GM21447 (cell line): ENCODE data around the gene NCDN.

Experiments
- ATAC-seq: cut with Tn5 transposase; IDR thresholded peaks from one replicate; pipeline ENCODE4 v1.9.1; 2021; ENCODE audit not compliant: unreplicated experiment

The NCDN gene, protein sequence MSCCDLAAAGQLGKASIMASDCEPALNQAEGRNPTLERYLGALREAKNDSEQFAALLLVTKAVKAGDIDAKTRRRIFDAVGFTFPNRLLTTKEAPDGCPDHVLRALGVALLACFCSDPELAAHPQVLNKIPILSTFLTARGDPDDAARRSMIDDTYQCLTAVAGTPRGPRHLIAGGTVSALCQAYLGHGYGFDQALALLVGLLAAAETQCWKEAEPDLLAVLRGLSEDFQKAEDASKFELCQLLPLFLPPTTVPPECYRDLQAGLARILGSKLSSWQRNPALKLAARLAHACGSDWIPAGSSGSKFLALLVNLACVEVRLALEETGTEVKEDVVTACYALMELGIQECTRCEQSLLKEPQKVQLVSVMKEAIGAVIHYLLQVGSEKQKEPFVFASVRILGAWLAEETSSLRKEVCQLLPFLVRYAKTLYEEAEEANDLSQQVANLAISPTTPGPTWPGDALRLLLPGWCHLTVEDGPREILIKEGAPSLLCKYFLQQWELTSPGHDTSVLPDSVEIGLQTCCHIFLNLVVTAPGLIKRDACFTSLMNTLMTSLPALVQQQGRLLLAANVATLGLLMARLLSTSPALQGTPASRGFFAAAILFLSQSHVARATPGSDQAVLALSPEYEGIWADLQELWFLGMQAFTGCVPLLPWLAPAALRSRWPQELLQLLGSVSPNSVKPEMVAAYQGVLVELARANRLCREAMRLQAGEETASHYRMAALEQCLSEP

GRCh38 chr1:35557611-35558373, at the start of gene NCDN:
Gene NCDN, plus strand, starts transcription at chr1:35557799. Its CDS starts 392 bp downstream, at chr1:35558191.
- ATAC-seq, result peak; percentile 85

- no peak for ATAC-seq
These were observed 49.7 kb upstream of the NCDN start for GRCh38 chr1:35507947-35508346.

- ATAC-seq, result no peak
These were observed 48.0 kb upstream of the NCDN start for GRCh38 chr1:35509558-35509957.

- no peak for ATAC-seq
These were observed 46.3 kb upstream of the NCDN start for GRCh38 chr1:35511305-35511704.

DNA sequence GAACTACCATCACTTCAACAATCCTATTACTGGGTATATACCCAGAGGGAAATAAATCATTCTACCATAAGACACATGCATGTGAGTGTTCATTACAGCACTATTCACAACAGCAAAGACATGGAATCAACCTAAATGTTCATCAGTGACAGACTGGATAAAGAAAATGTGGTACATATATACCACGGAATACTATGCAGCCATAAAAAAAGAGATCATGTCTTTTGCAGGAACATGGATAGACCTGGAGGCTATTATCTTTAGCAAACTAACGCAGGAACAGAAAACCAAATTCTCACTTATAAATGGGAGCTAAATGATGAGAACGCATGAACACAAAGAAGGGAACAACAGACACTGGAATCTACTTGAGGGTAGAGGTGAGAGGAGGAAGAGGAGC, 39.4 kb upstream of the NCDN start:
- ATAC-seq, result no peak

DNA sequence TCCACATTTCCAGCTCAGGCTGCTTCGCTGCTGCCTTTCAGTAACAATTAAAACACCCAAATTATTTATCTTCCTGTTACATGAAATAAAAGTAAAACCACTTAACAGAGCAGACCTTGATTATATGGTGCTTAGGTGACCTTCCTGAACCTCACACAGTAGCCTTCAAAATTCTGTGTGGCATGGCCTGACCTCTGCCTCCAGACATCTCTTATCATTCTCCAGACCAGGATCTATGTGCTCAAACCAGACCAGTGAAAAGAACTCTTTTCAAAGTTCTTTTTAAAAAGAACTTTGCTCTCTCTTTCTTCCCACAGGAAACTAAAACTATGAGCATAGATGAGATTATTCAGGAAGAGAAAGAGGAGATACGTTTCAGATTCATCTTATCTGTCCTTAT, 38.2 kb upstream of the NCDN start:
- ATAC-seq, result no peak

GRCh38 chr1:35524106-35524505, 33.5 kb upstream of the NCDN start:
- no peak for ATAC-seq

- no peak for ATAC-seq
These were observed 27.4 kb upstream of the NCDN start for GRCh38 chr1:35530168-35530567.

- ATAC-seq, result no peak
These were observed 26.7 kb upstream of the NCDN start for GRCh38 chr1:35530946-35531345.

DNA sequence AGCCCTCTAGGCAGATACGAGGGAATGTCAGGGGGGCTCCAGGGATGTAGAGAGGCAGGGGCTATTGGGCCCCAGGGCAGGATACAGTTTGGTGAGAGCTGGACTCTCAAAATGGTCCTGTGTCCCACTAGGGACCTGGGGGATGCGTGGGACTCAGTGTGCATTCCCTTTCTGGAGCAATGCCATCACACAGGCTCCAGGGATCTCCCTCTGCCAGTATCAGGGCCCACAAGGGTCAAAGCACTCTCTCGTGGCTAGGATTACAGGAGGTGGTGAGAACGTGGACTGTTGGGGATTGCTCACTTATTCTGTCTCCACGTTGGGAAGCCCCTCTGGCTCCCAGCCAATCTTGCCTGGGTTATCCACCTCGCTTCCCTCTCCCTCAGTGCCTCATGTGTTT, 26.2 kb upstream of the NCDN start:
- no peak for ATAC-seq

- no peak for ATAC-seq
These were observed 24.9 kb upstream of the NCDN start for GRCh38 chr1:35532497-35533223.

DNA sequence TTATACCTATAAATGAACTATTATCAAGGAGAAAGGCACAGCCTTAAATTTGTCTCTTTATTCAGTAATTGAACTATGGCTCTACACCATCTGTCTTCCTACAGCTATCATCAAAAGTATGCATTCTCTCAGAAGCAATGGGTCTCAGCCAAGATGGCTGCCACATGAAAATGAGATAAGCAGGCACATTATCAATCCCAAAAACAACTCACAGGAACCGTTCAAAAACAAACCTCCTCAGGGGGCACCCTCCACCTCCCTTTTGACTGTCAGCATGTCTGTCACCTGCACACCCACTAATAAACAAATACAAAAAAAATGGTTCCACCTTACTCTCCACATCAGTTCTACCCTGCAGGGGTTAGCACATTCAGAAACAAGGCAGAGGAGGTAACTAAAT, 24.0 kb upstream of the NCDN start:
- ATAC-seq, result no peak

DNA sequence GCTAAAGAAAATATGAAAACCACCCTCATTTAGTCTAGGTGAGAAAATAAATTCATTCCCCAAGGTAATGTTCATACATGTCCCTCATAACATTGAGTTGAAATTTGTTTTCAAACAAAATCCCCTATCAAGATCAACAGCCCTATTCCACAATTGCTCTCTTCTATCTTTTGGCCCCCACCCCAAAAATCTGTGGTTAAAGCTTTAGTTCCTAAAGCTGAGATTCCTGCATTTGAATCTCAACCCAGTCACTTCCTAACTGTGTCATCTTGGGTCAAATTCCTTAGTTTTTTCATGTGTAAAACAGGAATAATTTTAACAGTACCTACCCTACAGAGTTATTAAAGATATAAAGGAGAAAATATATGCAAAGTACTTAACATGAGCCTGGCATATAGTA, 22.4 kb upstream of the NCDN start:
- ATAC-seq, result no peak

DNA sequence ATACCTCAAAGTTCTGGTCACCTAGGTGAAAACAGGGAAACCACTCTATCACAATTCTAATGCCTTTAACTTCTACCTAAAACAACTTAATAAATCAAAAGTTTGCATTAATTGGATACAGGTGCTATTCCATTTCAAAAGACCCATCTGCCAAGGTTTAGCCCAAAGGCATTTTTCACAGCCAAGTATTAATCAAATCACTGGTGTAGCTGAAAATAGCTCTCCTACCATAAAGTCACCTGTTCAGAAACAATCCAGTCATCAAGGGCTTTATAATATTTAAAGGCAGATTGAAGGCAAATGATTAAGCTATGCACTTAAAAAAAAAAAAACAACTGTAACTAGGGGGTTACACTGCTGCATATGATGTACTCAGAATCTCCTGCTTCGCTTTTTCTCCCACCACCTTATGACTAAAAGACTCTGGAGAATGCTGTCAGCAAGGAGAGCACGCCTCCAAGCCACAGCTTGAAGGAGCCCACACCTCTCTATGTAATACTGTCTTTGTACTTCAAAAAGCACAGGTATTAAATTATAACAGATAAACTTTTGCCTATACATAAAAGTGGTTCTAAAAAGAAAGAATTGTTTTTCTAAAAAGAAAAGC, 20.9 kb upstream of the NCDN start:
- no peak for ATAC-seq

DNA sequence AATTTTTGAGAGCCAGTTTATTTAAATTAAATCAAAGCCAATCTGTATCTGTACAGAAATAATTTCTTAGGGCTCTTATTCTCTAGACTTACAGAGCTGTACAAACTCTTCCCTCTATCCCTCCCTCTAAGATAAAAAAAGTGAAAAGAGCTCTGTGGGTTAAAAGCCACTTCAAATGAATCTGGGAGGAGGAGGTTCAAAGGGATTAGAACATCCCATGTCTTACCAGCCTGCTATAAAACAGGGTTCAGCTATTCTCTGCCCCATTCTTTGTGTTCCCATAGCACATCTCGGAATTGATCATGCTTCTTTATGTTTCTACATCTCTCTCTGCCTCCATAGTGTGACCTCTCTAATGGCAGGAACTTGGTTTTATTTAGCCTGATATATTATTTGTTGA, 19.8 kb upstream of the NCDN start:
- no peak for ATAC-seq

DNA sequence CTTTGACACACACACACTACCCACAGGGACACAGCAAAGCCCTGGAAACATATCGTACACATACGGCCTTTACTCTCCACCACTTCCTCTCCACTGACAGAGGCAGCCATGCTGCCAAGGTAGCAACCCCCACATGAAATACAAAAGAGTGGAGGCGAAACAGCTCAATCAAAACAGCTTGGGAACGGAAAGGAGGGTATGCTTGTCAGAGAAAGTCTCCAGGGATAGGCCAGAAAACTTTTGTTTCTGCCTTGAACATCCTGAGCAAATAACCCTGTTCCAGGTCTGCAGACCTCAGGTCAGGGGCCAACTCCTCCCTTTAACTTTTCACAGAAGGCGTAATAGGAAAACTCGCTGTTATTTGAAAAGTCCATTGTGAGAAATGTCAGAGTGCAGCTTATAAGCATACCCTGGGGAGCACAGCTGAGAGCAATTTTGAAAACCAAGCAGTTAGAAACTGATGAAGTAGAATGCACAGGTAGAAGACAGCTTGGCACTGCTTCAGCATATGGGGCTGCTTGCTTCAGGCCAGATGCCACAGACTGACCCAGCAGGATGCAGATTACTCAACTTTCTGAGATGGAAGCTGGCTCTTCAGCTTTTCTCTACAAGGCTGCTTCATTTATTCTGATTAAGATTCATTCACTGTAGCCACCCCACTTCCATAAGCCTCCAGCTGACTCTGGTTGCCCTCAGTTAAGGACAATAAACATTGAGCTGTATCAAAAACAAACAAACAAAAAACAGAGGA, 18.4 kb upstream of the NCDN start:
- ATAC-seq, result peak; percentile 47

GRCh38 chr1:35539824-35540261, 17.8 kb upstream of the NCDN start:
- ATAC-seq, result peak; percentile 36

DNA sequence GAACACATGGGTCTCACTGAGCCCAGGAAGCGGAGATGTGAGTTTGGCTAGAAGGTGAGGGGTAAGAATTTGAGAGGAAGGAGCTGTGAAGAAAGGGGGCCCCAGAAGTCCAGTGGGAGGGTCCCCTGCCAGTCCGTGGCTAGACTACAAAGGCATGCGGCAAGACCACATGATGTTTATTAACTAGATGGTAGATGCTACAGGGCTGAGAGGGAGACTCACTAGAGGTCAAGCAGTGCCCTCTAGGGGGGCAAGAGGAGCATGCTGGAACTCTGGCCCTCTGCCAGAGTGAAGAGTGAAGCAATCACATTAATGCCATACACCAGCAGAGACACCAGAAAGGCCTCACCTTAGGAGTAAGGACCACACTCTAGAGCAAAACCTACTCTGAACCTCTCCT, 12.6 kb upstream of the NCDN start:
- no peak for ATAC-seq

GRCh38 chr1:35546614-35547013, 11.0 kb upstream of the NCDN start:
- ATAC-seq, result no peak

DNA sequence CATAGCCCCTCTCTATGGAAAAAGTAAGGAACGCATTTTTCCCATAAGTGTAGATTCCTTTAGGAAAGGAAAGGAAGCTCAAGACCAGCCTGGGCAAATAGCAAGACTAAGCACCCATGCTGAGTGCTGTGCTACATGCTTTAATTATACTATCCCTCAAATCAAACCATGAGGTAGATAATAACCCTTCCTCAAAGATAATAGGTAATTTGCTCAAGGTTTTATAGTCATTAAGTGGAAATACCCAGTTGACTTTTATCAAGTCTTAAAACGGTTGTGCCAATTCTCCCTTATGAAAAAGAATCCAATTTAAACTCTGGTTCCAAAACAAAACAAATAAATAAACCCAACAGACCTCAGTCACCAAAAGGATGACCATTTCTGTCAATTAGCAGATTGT, 3.7 kb upstream of the NCDN start:
- no peak for ATAC-seq
